OCI-LY3 (cell line): ENCODE results near the gene TAB3.

ENCODE experiments used
- H2AFZ ChIP-seq: fragments of 200-600, 300-600 bp; shearing (Covaris generic); 2 replicates; pipeline ENCODE4 v1.6.0; 2014; ENCODE audit warnings: antibody characterized with exemption, low read depth, low read length
- H3K27ac ChIP-seq: fragments of 200-600, 300-600 bp; sonication (generic); 2 replicates; pipeline ENCODE4 v1.5.1; 2014; ENCODE audit warnings: mild to moderate bottlenecking, low read length, moderate library complexity, mixed read lengths
- H3K27me3 ChIP-seq: fragments of 200-600, 300-600 bp; sonication (generic); 2 replicates; pipeline ENCODE4 v1.6.1; 2014; ENCODE audit warnings: low read depth, low read length, mixed read lengths
- H3K36me3 ChIP-seq: fragments of 200-600, 300-600 bp; sonication (generic); replicated peaks from 2 replicates; pipeline ENCODE3; 2014; ENCODE audit warnings: low read depth, low read length, mixed read lengths
- H3K4me1 ChIP-seq: fragments of 300-600, 200-600 bp; sonication (generic); 2 replicates; pipeline ENCODE4 v1.6.1; 2014; ENCODE audit warnings: low read length, mixed read lengths
- H3K4me2 ChIP-seq: fragments of 200-600, 300-600 bp; sonication (generic); 2 replicates; pipeline ENCODE4 v1.6.1; 2014; ENCODE audit warnings: low read length, mixed read lengths
- H3K4me3 ChIP-seq: fragments of 300-600, 200-600 bp; sonication (generic); 2 replicates; pipeline ENCODE4 v1.5.1; 2014; ENCODE audit warnings: antibody characterized with exemption, mild to moderate bottlenecking, low read length, moderate library complexity
- H3K79me2 ChIP-seq: fragments of 300-600, 200-600 bp; shearing (Covaris generic); 2 replicates; pipeline ENCODE4 v1.6.1; 2014; ENCODE audit warnings: mild to moderate bottlenecking, low read length, mixed read lengths
- H3K9ac ChIP-seq: fragments of 300-600, 200-600 bp; shearing (Covaris generic); 2 replicates; pipeline ENCODE4 v1.6.0; 2014; ENCODE audit warnings: mild to moderate bottlenecking, low read length, moderate library complexity
- H3K9me3 ChIP-seq: fragments of 200-600, 300-600 bp; shearing (Covaris generic); 2 replicates; pipeline ENCODE4 v1.6.1; 2014; ENCODE audit warnings: low read length, mixed read lengths; ENCODE audit not compliant: insufficient read depth
- H4K20me1 ChIP-seq: fragments of 200-600, 300-600 bp; sonication (generic); 2 replicates; pipeline ENCODE4 v1.6.1; 2016; ENCODE audit warnings: low read length, mixed read lengths; ENCODE audit not compliant: insufficient read depth
- CTCF ChIP-seq: fragments of 200-600, 300-600 bp; sonication (generic); IDR thresholded peaks from 2 replicates; pipeline ENCODE4 v1.5.1; 2014; ENCODE audit warnings: antibody characterized with exemption, low read length, low read depth
- EZH2phosphoT487 ChIP-seq: fragments of 200-600 bp; shearing (Covaris generic); IDR thresholded peaks from 2 replicates; pipeline ENCODE4 v1.6.1; 2018; ENCODE audit warnings: antibody characterized with exemption, mixed run types, low read depth

The TAB3 gene

GRCh38 chrX:30887288-30887687 is 1.8 kb downstream of the TAB3 start:
- H3K9ac ChIP-seq: peak overlapping the region; percentile 88
- peaks cover 14% of the 10 kb centered on the region for H3K4me1 ChIP-seq
- no peaks in the 10 kb centered on the region for H3K36me3 ChIP-seq
- peaks cover 13% of the 10 kb centered on the region for H4K20me1 ChIP-seq
- peak overlapping the region; percentile 80 for H3K4me2 ChIP-seq
- H3K27ac ChIP-seq: no peak overlapping the region
- no peaks in the 10 kb centered on the region for H3K9me3 ChIP-seq
- TF ChIP-seq EZH2phosphoT487: no peak
- TF ChIP-seq CTCF: no peak
- H3K79me2 ChIP-seq: peaks cover 62% of the 10 kb centered on the region
- no peak overlapping the region for H2AFZ ChIP-seq
- peak overlapping the region; percentile 96 for H3K4me3 ChIP-seq
- H3K27me3 ChIP-seq: no peaks in the 10 kb centered on the region

GRCh38 chrX:30885136-30885535 is 3.9 kb downstream of the TAB3 start:
- Histone ChIP-seq H2AFZ (no peak overlapping the region), H3K9me3 (no peaks in the 10 kb centered on the region), H3K4me1 (peaks cover 10% of the 10 kb centered on the region), H3K27ac (no peak overlapping the region), H3K4me3 (no peak overlapping the region), H3K36me3 (no peaks in the 10 kb centered on the region), H3K27me3 (no peaks in the 10 kb centered on the region), H3K4me2 (no peak overlapping the region), H4K20me1 (peaks cover 13% of the 10 kb centered on the region), H3K9ac (no peak overlapping the region), H3K79me2 (peaks cover 79% of the 10 kb centered on the region)
- TF ChIP-seq CTCF (no peak), EZH2phosphoT487 (no peak)

- no peak overlapping the region for H3K4me3 ChIP-seq
- H3K36me3 ChIP-seq: no peaks in the 10 kb centered on the region
- H3K27ac ChIP-seq: no peak overlapping the region
- peaks cover 80% of the 10 kb centered on the region for H3K79me2 ChIP-seq
- H3K27me3 ChIP-seq: no peaks in the 10 kb centered on the region
- TF ChIP-seq CTCF: no peak
- no peak for TF ChIP-seq EZH2phosphoT487
- no peaks in the 10 kb centered on the region for H3K9me3 ChIP-seq
- no peak overlapping the region for H3K9ac ChIP-seq
- peaks cover 13% of the 10 kb centered on the region for H4K20me1 ChIP-seq
- H3K4me2 ChIP-seq: no peak overlapping the region
- H2AFZ ChIP-seq: no peak overlapping the region
- peaks cover 8% of the 10 kb centered on the region for H3K4me1 ChIP-seq
These were observed 5.9 kb downstream of the TAB3 start for GRCh38 chrX:30883138-30883537.

GRCh38 chrX:30881797-30882196 is 7.3 kb downstream of the TAB3 start:
- Histone ChIP-seq H3K4me2 (no peak overlapping the region), H2AFZ (no peak overlapping the region), H3K27me3 (no peaks in the 10 kb centered on the region), H3K27ac (no peak overlapping the region), H3K79me2 (peaks cover 72% of the 10 kb centered on the region), H3K9ac (no peak overlapping the region), H3K4me1 (no peaks in the 10 kb centered on the region), H3K4me3 (no peak overlapping the region), H4K20me1 (peaks cover 9% of the 10 kb centered on the region), H3K9me3 (no peaks in the 10 kb centered on the region), H3K36me3 (no peaks in the 10 kb centered on the region)
- no peak for TF ChIP-seq CTCF
- no peak for TF ChIP-seq EZH2phosphoT487
